ENCODE results near the gene CPE. TPM values are rescaled to one million over a fixed set of nuclear protein-coding genes. Genes with fewer than 3 reads are reported as not detected.

The CPE gene
- polyA plus RNA-seq, 1 of the 3 experiments (the other 2 are of a cell fraction) = 18.2 TPM

DNA sequence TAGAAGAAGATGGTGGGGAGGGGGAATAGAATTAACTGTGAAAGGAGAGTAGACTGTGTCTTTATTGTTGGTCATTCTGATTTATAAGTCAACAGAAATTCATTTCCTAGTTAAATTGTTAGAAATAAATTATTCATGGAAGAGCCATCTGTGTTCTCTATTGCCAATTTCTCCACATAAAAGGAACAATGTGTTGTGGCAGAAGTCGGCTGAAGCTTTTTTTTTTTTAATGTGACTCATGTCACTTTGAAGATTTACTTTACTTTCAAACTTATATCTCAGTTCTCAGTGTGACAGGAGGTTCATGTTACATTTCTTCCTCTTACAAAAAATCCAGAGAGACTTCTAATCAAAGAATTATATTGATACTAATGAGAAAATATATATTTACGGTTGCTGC is 60.5 kb downstream of the CPE start:
- DNase-seq = no peak
- Histone ChIP-seq H3K36me3 (replicated peaks in 1 of 2; ENCODE audit: control insufficient read depth in 1 of 2, insufficient read depth in 2 of 2, low read length in 1 of 2) (no peaks in the 10 kb centered on the region), H3K9me2 (no peaks in the 10 kb centered on the region), H3K4me1 (ENCODE audit: control insufficient read depth in 1 of 2, insufficient read depth in 2 of 2, low read depth in 1 of 2, low read length in 1 of 2) (peaks cover 4 to 23% of the 10 kb centered on the region in 2 experiments; a peak in 3 of 4 replicates), H3K9ac (no peak overlapping the region), H2AFZ (ENCODE audit: low read depth) (no peak overlapping the region), H3K79me2 (ENCODE audit: insufficient read depth) (no peaks in the 10 kb centered on the region), H3K9me3 (no peaks in the 10 kb centered on the region), H3K27ac (ENCODE audit: low read depth in 2 of 2, low read length in 1 of 2) (peak overlapping the region in 1 of 2 experiments; percentile 77; a peak in 2 of 4 replicates), H3K4me3 (ENCODE audit: low read depth in 2 of 2, low read length in 1 of 2) (no peak overlapping the region; a peak in 1 of 4 replicates), H3K4me2 (no peak overlapping the region), H3F3A (replicated peaks; ENCODE audit: insufficient read depth) (no peaks in the 10 kb centered on the region), H3K27me3 (ENCODE audit: insufficient read depth) (no peaks in the 10 kb centered on the region), H4K20me1 (ENCODE audit: insufficient read depth) (no peaks in the 10 kb centered on the region)
- ChIA-PET CTCF (interaction anchor here (1.5 kb wide), 1 partner anchor 13 kb away, joined by 3 read pairs; no protein-coding TSS in a partner anchor), POLR2A (no interaction called here)
- TF ChIP-seq CHD2 (IDR thresholded peaks at IDR 0.05; ENCODE audit: low read length, partially characterized antibody) (no peak), TEAD4 (IDR thresholded peaks at IDR 0.05; ENCODE audit: borderline replicate concordance, insufficient read depth) (no peak), ELF1 (IDR thresholded peaks at IDR 0.05) (no peak), SIN3A (IDR thresholded peaks at IDR 0.05; ENCODE audit: borderline replicate concordance, low read depth, low read length) (no peak), NRF1 (IDR thresholded peaks at IDR 0.05; ENCODE audit: low read depth, low read length) (no peak), NFIC (IDR thresholded peaks at IDR 0.05; ENCODE audit: borderline replicate concordance) (no peak), FOXM1 (IDR thresholded peaks at IDR 0.05; ENCODE audit: low read depth) (no peak), FOXJ3 (CRISPR knock-in tag; IDR thresholded peaks at IDR 0.05) (no peak), EZH2phosphoT487 (IDR thresholded peaks at IDR 0.05; ENCODE audit: borderline replicate concordance, low read depth) (no peak), EP300 (IDR thresholded peaks at IDR 0.05; ENCODE audit: borderline replicate concordance in 1 of 2, low read depth in 1 of 2, low read length in 1 of 2) (no peak), TCF12 (IDR thresholded peaks at IDR 0.05) (no peak), GABPA (IDR thresholded peaks at IDR 0.05; ENCODE audit: low read depth) (no peak), IRF3 (IDR thresholded peaks at IDR 0.05; ENCODE audit: low read depth, low read length) (no peak), USF2 (IDR thresholded peaks at IDR 0.05; ENCODE audit: borderline replicate concordance, low read depth, low read length) (no peak), GATA2 (CRISPR knock-in tag; IDR thresholded peaks at IDR 0.05) (no peak), MAX (IDR thresholded peaks at IDR 0.05; ENCODE audit: low read depth) (no peak), SMC3 (IDR thresholded peaks at IDR 0.05; ENCODE audit: low read depth, low read length) (no peak)
- TF ChIP-seq, protein P1, sequence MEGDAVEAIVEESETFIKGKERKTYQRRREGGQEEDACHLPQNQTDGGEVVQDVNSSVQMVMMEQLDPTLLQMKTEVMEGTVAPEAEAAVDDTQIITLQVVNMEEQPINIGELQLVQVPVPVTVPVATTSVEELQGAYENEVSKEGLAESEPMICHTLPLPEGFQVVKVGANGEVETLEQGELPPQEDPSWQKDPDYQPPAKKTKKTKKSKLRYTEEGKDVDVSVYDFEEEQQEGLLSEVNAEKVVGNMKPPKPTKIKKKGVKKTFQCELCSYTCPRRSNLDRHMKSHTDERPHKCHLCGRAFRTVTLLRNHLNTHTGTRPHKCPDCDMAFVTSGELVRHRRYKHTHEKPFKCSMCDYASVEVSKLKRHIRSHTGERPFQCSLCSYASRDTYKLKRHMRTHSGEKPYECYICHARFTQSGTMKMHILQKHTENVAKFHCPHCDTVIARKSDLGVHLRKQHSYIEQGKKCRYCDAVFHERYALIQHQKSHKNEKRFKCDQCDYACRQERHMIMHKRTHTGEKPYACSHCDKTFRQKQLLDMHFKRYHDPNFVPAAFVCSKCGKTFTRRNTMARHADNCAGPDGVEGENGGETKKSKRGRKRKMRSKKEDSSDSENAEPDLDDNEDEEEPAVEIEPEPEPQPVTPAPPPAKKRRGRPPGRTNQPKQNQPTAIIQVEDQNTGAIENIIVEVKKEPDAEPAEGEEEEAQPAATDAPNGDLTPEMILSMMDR (IDR thresholded peaks at IDR 0.05) = no peak
- TF ChIP-seq, protein P2, sequence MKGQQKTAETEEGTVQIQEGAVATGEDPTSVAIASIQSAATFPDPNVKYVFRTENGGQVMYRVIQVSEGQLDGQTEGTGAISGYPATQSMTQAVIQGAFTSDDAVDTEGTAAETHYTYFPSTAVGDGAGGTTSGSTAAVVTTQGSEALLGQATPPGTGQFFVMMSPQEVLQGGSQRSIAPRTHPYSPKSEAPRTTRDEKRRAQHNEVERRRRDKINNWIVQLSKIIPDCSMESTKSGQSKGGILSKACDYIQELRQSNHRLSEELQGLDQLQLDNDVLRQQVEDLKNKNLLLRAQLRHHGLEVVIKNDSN (IDR thresholded peaks at IDR 0.05; ENCODE audit: borderline replicate concordance, low read depth) = no peak
- WGBS (ENCODE audit: low lambda C conversion rate) = 47% methylated on average over 2 of the region's 2 CpGs
